Retinal pigment epithelial cell (primary cell): Measurements from ENCODE around the gene KHNYN.
"Not testable (repeated sequence)": the region's sequence is repeated elsewhere in the genome, so short reads cannot be mapped to it uniquely, and the experiment has no call there.

Experiments
- DNase-seq: peaks from one replicate; pipeline ENCODE4 v3.0.0-alpha.2; 2010; ENCODE audit warnings: low read depth
- H3K4me3 ChIP-seq: 2 replicates; pipeline ENCODE4 v1.5.1; 2011; ENCODE audit warnings: mild to moderate bottlenecking, low read length, control low read depth, moderate library complexity
- CTCF ChIP-seq: conservative IDR thresholded peaks from 2 replicates; pipeline ENCODE4 v1.5.1; 2011; ENCODE audit warnings: low read depth, low read length, control low read depth, inconsistent platforms

KHNYN gene

GRCh38 chr14:24440606-24441399 lies 11.0 kb downstream of the KHNYN start:
- no peak for TF ChIP-seq CTCF
- H3K4me3 ChIP-seq, result no peak overlapping the region
- DNase-seq, result no peak

GRCh38 chr14:24441485-24441884 lies 11.7 kb downstream of the KHNYN start:
- no peak for TF ChIP-seq CTCF
- DNase-seq, result no peak
- H3K4me3 ChIP-seq, result peak overlapping the region; percentile 97

GRCh38 chr14:24441904-24442239 lies 12.1 kb downstream of the KHNYN start:
- TF ChIP-seq CTCF, result no peak
- peak overlapping the region; percentile 97 for H3K4me3 ChIP-seq
- no peak for DNase-seq

- DNase-seq, result peak; percentile 94
- peak within 1 kb of the TSS; percentile 97 for H3K4me3 ChIP-seq
- peak; percentile 12 for TF ChIP-seq CTCF
Measured at GRCh38 chr14:24442240-24443052, 12.7 kb downstream of the KHNYN start, which contains the start of gene SDR39U1. Gene SDR39U1, minus strand, starts transcription at chr14:24442776. Its CDS starts 7 bp downstream, at chr14:24442769.

GRCh38 chr14:24443053-24443665 lies 13.4 kb downstream of the KHNYN start:
- no peak for TF ChIP-seq CTCF
- no peak for DNase-seq
- peak overlapping the region; percentile 97 for H3K4me3 ChIP-seq

GRCh38 chr14:24450828-24451227 lies 21.1 kb downstream of the KHNYN start:
- not testable (repeated sequence) for H3K4me3 ChIP-seq, DNase-seq

- DNase-seq, result no peak
- no peak overlapping the region for H3K4me3 ChIP-seq
- TF ChIP-seq CTCF, result no peak
Measured at GRCh38 chr14:24456980-24457379, 27.2 kb downstream of the KHNYN start.
